Thyroid gland (tissue), 4 donors: ENCODE data around the gene CDYL.

Source experiments
- CTCF ChIP-seq, 6 experiments: fragments of 200-600 bp in 3 of 6; fragments of 450-650 bp in 3 of 6; sonication (generic) in 3 of 6; IDR thresholded peaks; one replicate each; pipeline ENCODE4 v1.5.1; 2016 to 2019; ENCODE audit warnings: antibody characterized with exemption in 6 of 6, mild to moderate bottlenecking in 2 of 6, inconsistent platforms in 1 of 6, moderate library complexity in 1 of 6
- POLR2A ChIP-seq, 2 donors: fragments of 450-650 bp; IDR thresholded peaks; one replicate each; pipeline ENCODE4 v1.6.1; 2017; ENCODE audit warnings: antibody characterized with exemption in 2 of 2, mild to moderate bottlenecking in 2 of 2, moderate library complexity in 1 of 2

GRCh38 chr6:4967301-4968030 is 191.3 kb downstream of the CDYL start:
- TF ChIP-seq CTCF (IDR thresholded peaks at IDR 0.05) (no peak), POLR2A (IDR thresholded peaks at IDR 0.05) (no peak)
